ENCODE results near the gene ITM2C. TPM values are rescaled to one million over a fixed set of nuclear protein-coding genes. Genes with fewer than 3 reads are reported as not detected.

The ITM2C gene
- total and polyA plus RNA-seq, 9 of the 15 experiments (the other 6 are each of a cell fraction or from before 2014, with no cell fraction given), result 0.49 to 58.8 (median 21.5) TPM

GRCh38 chr2:230816735-230817134 lies 48.0 kb upstream of the ITM2C start:
- TF ChIP-seq ARID2 (IDR thresholded peaks at IDR 0.05) (no peak), NFE2 (IDR thresholded peaks at IDR 0.05; ENCODE audit: low read depth) (no peak), NFE2L1 (tag; IDR thresholded peaks at IDR 0.05; ENCODE audit: borderline replicate concordance, low read depth) (no peak), DPF2 (IDR thresholded peaks at IDR 0.05) (no peak), ZBTB12 (CRISPR knock-in tag; IDR thresholded peaks at IDR 0.05) (no peak), WHSC1 (IDR thresholded peaks at IDR 0.05; ENCODE audit: low read length) (no peak), ZHX1 (conservative IDR thresholded peaks at IDR 0.05; ENCODE audit: low read length) (no peak), ZNF253 (CRISPR knock-in tag; conservative IDR thresholded peaks at IDR 0.05) (no peak), EHMT2 (IDR thresholded peaks at IDR 0.05) (no peak), ADNP (tag; IDR thresholded peaks at IDR 0.05) (no peak), L3MBTL2 (IDR thresholded peaks at IDR 0.05) (no peak), NCOA4 (IDR thresholded peaks at IDR 0.05; ENCODE audit: partially characterized antibody) (no peak), SREBF1 (IDR thresholded peaks at IDR 0.05; ENCODE audit: borderline replicate concordance, low read depth, low read length) (no peak), BRD9 (IDR thresholded peaks at IDR 0.05; ENCODE audit: low read depth, partially characterized antibody) (no peak), RAD21 (CRISPR knock-in tag; conservative IDR thresholded peaks at IDR 0.05 in 1 of 2, IDR thresholded peaks at IDR 0.05 in 1 of 2) (no peak), HLTF (IDR thresholded peaks at IDR 0.05) (no peak), POLR2G (IDR thresholded peaks at IDR 0.05; ENCODE audit: low read depth, low read length) (no peak)
- TF ChIP-seq, protein P1, sequence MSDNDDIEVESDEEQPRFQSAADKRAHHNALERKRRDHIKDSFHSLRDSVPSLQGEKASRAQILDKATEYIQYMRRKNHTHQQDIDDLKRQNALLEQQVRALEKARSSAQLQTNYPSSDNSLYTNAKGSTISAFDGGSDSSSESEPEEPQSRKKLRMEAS (CRISPR knock-in tag; IDR thresholded peaks at IDR 0.05), result no peak
- Histone ChIP-seq H3K9ac (ENCODE audit: insufficient read depth in 1 of 2, low read depth in 2 of 2, low read length in 2 of 2) (no peak overlapping the region), H3K4me2 (ENCODE audit: insufficient read depth, low read length) (no peak overlapping the region), H3K4me3 (no peak overlapping the region), H4K20me1 (replicated peaks; ENCODE audit: control insufficient read depth, insufficient read depth, low read length) (no peaks in the 10 kb centered on the region), H3K9me1 (ENCODE audit: control insufficient read depth, insufficient read depth, low read length) (no peaks in the 10 kb centered on the region), H3K36me3 (ENCODE audit: control insufficient read depth, insufficient read depth, low read length) (peaks cover 82% of the 10 kb centered on the region), H3K27ac (ENCODE audit: extremely low read depth, low read depth, low read length) (no peak overlapping the region), H3K4me1 (replicated peaks in 1 of 2; ENCODE audit: control insufficient read depth in 2 of 2, insufficient read depth in 2 of 2, low read length in 2 of 2) (no peaks in the 10 kb centered on the region; a peak in 1 of 5 replicates), H2AFZ (ENCODE audit: low read depth, low read length) (no peak overlapping the region), H3K9me3 (replicated peaks; ENCODE audit: control insufficient read depth, insufficient read depth, low read depth, low read length) (no peaks in the 10 kb centered on the region), H3K27me3 (ENCODE audit: control insufficient read depth in 2 of 2, insufficient read depth in 2 of 2, low read length in 2 of 2) (no peaks in the 10 kb centered on the region), H3K79me2 (ENCODE audit: control insufficient read depth, insufficient read depth, low read length) (no peaks in the 10 kb centered on the region)
- CTCF ChIA-PET (ENCODE audit: low intra/inter-chr PET ratio), result no interaction called here
- DNase-seq (ENCODE audit: extremely low read depth in 1 of 4, low spot score in 3 of 4), result no peak
- intact Hi-C loops (cut with micrococcal nuclease), result no loop called here
- POLR2A ChIA-PET, result no interaction called here
- no TSS peak for BruUV-seq (replicated peaks)
- no peak for FAIRE-seq
- ATAC-seq, result no peak
- in situ Hi-C loops (cut with MboI), result loop anchor here (25.0 kb wide), 1 partner anchor 804 kb away; no protein-coding TSS in a partner anchor
- 96% methylated on average over 7 of the region's 7 CpGs for whole genome bisulfite sequencing (ENCODE audit: insufficient coverage, low coverage, missing lambda C conversion rate)
